GM12878 (cell line): Measurements from ENCODE around the gene NUDCD2. TPM values are rescaled to one million over a fixed set of nuclear protein-coding genes. Genes with fewer than 3 reads are reported as not detected.

Experiments used
- ASH2L ChIP-seq: fragments of 300-600, 200-600 bp; sonication (generic); IDR thresholded peaks from 2 replicates; pipeline ENCODE4 v1.6.1; 2017; ENCODE audit warnings: low read depth, mild to moderate bottlenecking, borderline replicate concordance
- ATF7 ChIP-seq: fragments of 450-650 bp; IDR thresholded peaks from 2 replicates; pipeline ENCODE4 v1.6.1; 2016; ENCODE audit warnings: low read depth, mild to moderate bottlenecking
- BACH1 ChIP-seq: fragments of 450-650 bp; IDR thresholded peaks from 2 replicates; pipeline ENCODE4 v1.6.1; 2017; ENCODE audit warnings: mild to moderate bottlenecking, borderline replicate concordance
- BRCA1 ChIP-seq: IDR thresholded peaks from 2 replicates; pipeline ENCODE4 v1.6.1; 2011; ENCODE audit warnings: low read depth, low read length, improper control_type of control experiment
- ETV6 ChIP-seq, 2 experiments: fragments of 450-650 bp in 1 of 2; IDR thresholded peaks in 1 of 2; conservative IDR thresholded peaks in 1 of 2; 2 replicates each; pipeline ENCODE4 v1.6.1; 2014; ENCODE audit warnings: antibody characterized with exemption in 1 of 2, borderline replicate concordance in 1 of 2, low read depth in 1 of 2, mild to moderate bottlenecking in 1 of 2, moderate library complexity in 1 of 2
- HDGF ChIP-seq: fragments of 450-650 bp; IDR thresholded peaks from 2 replicates; pipeline ENCODE4 v1.6.1; 2016; ENCODE audit warnings: antibody characterized with exemption
- MTA2 ChIP-seq: fragments of 450-650 bp; IDR thresholded peaks from 2 replicates; pipeline ENCODE4 v1.6.1; 2016; ENCODE audit warnings: low read depth, mild to moderate bottlenecking, moderate library complexity
- MXI1 ChIP-seq: fragments of 150-350 bp; IDR thresholded peaks from 2 replicates; pipeline ENCODE4 v1.6.1; 2011; ENCODE audit warnings: low read depth, mild to moderate bottlenecking, inconsistent platforms, low read length, improper control_type of control experiment
- NFYB ChIP-seq: IDR thresholded peaks from 2 replicates; pipeline ENCODE4 v1.6.1; 2011; ENCODE audit warnings: low read depth, mild to moderate bottlenecking, low read length, improper control_type of control experiment, moderate library complexity; ENCODE audit not compliant: insufficient read depth
- NR2F1 ChIP-seq: fragments of 450-650 bp; conservative IDR thresholded peaks from 2 replicates; pipeline ENCODE4 v1.6.1; 2017; ENCODE audit warnings: mild to moderate bottlenecking
- PML ChIP-seq: IDR thresholded peaks from 2 replicates; pipeline ENCODE4 v1.6.1; 2012; ENCODE audit warnings: low read length, inconsistent platforms
- POLR2AphosphoS5 ChIP-seq: IDR thresholded peaks from 2 replicates; pipeline ENCODE4 v1.6.1; 2011; ENCODE audit warnings: mild to moderate bottlenecking, low read length, inconsistent platforms
- RB1 ChIP-seq: fragments of 450-650 bp; formaldehyde crosslinking; IDR thresholded peaks from 2 replicates; pipeline ENCODE4 v1.6.1; 2017; ENCODE audit warnings: mild to moderate bottlenecking, borderline replicate concordance
- RELA ChIP-seq: fragments of 450-650 bp; IDR thresholded peaks from 2 replicates; pipeline ENCODE4 v1.8.0; 2014; ENCODE audit warnings: borderline replicate concordance; ENCODE audit not compliant: partially characterized antibody
- RELB ChIP-seq: fragments of 450-650 bp; IDR thresholded peaks from 2 replicates; pipeline ENCODE4 v1.6.1; 2017; ENCODE audit warnings: low read depth, mild to moderate bottlenecking, moderate library complexity
- SKIL ChIP-seq: fragments of 450-650 bp; IDR thresholded peaks from 2 replicates; pipeline ENCODE4 v1.6.1; 2017; ENCODE audit warnings: mild to moderate bottlenecking, low read depth, inconsistent platforms; ENCODE audit not compliant: poor library complexity, severe bottlenecking
- SMARCA5 ChIP-seq: fragments of 450-650 bp; IDR thresholded peaks from 2 replicates; pipeline ENCODE4 v1.6.1; 2017; ENCODE audit warnings: mild to moderate bottlenecking
- SREBF2 ChIP-seq: IDR thresholded peaks from 2 replicates; pipeline ENCODE4 v1.6.1; 2012; ENCODE audit warnings: mild to moderate bottlenecking, low read length
- TAF1 ChIP-seq: IDR thresholded peaks from 2 replicates; pipeline ENCODE4 v1.6.1; 2011; ENCODE audit warnings: mild to moderate bottlenecking, low read depth, low read length, borderline replicate concordance
- ZBED1 ChIP-seq: IDR thresholded peaks from 2 replicates; pipeline ENCODE4 v1.6.1; 2016; ENCODE audit warnings: borderline replicate concordance
- ZBTB40 ChIP-seq: fragments of 450-650 bp; IDR thresholded peaks from 2 replicates; pipeline ENCODE4 v1.6.1; 2016; ENCODE audit warnings: mild to moderate bottlenecking, moderate library complexity, borderline replicate concordance
- ZNF207 ChIP-seq: fragments of 450-650 bp; IDR thresholded peaks from 2 replicates; pipeline ENCODE4 v1.6.1; 2014; ENCODE audit warnings: antibody characterized with exemption, mild to moderate bottlenecking, borderline replicate concordance
- ZSCAN29 ChIP-seq: fragments of 450-650 bp; IDR thresholded peaks from 2 replicates; pipeline ENCODE4 v1.6.1; 2017; ENCODE audit warnings: mild to moderate bottlenecking, moderate library complexity
- polyA plus RNA-seq, 11 experiments: library from polyadenylated mRNA; depleted of rRNA in 4 of 11; unstranded in 6 of 11; stranded (reverse) in 5 of 11; fragments of >200 nt; fragmentation: Nextera tagmentation in 4 of 11; fragmentation: Illumina TruSeq in 1 of 11; extraction: Ambion mirVana in 4 of 11; extraction: Trizol in 1 of 11; gene quantifications; 1 replicate in 1 of 11; 2 replicates in 10 of 11; pipeline versions ENCODE4 v1.2.1 to v1.2.3, GENCODE V29; 2011 to 2016; ENCODE audit warnings: inconsistent platforms in 2 of 11, missing spikeins in 2 of 11, low read depth in 1 of 11
- total RNA-seq, 4 experiments: library from RNA; depleted of rRNA in 3 of 4; stranded (reverse); fragments of >200 nt in 3 of 4; fragmentation: Illumina TruSeq in 1 of 4; extraction: Trizol in 1 of 4; gene quantifications; 2 replicates each; pipeline versions ENCODE4 v1.2.1 to v1.2.3, GENCODE V29; 2013 to 2021

Gene NUDCD2
- total and polyA plus RNA-seq, 10 of the 15 experiments (the other 5 are each of a cell fraction or from before 2014, with no cell fraction given) = 9.1 to 133 (median 24.6) TPM

- peak; percentile 86 for TF ChIP-seq BACH1
- TF ChIP-seq ETV6 (conservative IDR thresholded peaks at IDR 0.05 in 1 of 2, IDR thresholded peaks at IDR 0.05 in 1 of 2; ENCODE audit: borderline replicate concordance in 1 of 2, low read depth in 1 of 2) = peak in 1 of 2 experiments; percentile 59; a peak in 1 of 4 replicates
- peak; percentile 81; the same call in 1 of the 2 replicates for TF ChIP-seq HDGF
- TF ChIP-seq RELA = peak; percentile 57
- TF ChIP-seq SREBF2 = no peak
- TF ChIP-seq NFYB = peak; percentile 86
- peak; percentile 33; the same call in 1 of the 2 replicates for TF ChIP-seq ASH2L
- TF ChIP-seq ZBTB40 = peak; percentile 76; the same call in 1 of the 2 replicates
- TF ChIP-seq POLR2AphosphoS5 = peak; percentile 93
- peak; percentile 27; the same call in 1 of the 2 replicates for TF ChIP-seq MTA2
- peak; percentile 79 for TF ChIP-seq RELB
- peak; percentile 86 for TF ChIP-seq ZNF207
- peak; percentile 53; the same call in 1 of the 2 replicates for TF ChIP-seq TAF1
- TF ChIP-seq RB1 = no peak; the same call in 1 of the 2 replicates
- TF ChIP-seq ZBED1 = 0 out of 2 replicates have a peak, but pooled peaks have one; percentile 17
- peak; percentile 89 for TF ChIP-seq ZSCAN29
- TF ChIP-seq PML = peak; percentile 81
- TF ChIP-seq NR2F1 = peak; percentile 88
- TF ChIP-seq MXI1 = peak; percentile 85
- TF ChIP-seq SKIL = peak; percentile 66
- TF ChIP-seq ATF7 = peak; percentile 55
- peak; percentile 76 for TF ChIP-seq SMARCA5
- no peak for TF ChIP-seq BRCA1
Measured at GRCh38 chr5:163505368-163506094, 45.6 kb upstream of the NUDCD2 start, which contains the start of gene MAT2B (continued).
